Common myeloid progenitor, CD34-positive (primary cell): ENCODE measurements around the gene ACSBG1.

Experiments used
- CTCF ChIA-PET: fragments of 350-600 bp; sonication (Branson Sonifier 250); formaldehyde crosslinking; loops from one replicate; lab custom pipeline; 2021; ENCODE audit warnings: antibody characterized with exemption; lab: Charles Lee
- POLR2A ChIA-PET: fragments of 350-600 bp; sonication (Branson Sonifier 250); formaldehyde crosslinking; loops from one replicate; lab custom pipeline; 2021; ENCODE audit warnings: antibody characterized with exemption; lab: Charles Lee
- DNase-seq, 3 donors: peaks; one replicate each; pipeline versions ENCODE4 v3.0.0 to v3.0.0-alpha.2; 2013
- H3K27ac ChIP-seq, 2 experiments: 1 replicate in 1 of 2; 2 replicates in 1 of 2; pipeline ENCODE4 v1.7.0; 2013; ENCODE audit warnings: inconsistent platforms in 2 of 2, low read length in 2 of 2, mild to moderate bottlenecking in 2 of 2, low read depth in 1 of 2, moderate library complexity in 1 of 2; ENCODE audit not compliant: severe bottlenecking in 2 of 2, insufficient read depth in 1 of 2, poor library complexity in 1 of 2
- H3K27me3 ChIP-seq, 5 experiments: replicated peaks in 2 of 5; 1 replicate in 3 of 5; 2 replicates in 2 of 5; pipeline versions ENCODE4 v1.6.1 to v1.7.0; 2013; ENCODE audit warnings: low read length in 4 of 5, mild to moderate bottlenecking in 2 of 5, moderate library complexity in 2 of 5, inconsistent platforms in 1 of 5; ENCODE audit not compliant: insufficient read depth in 5 of 5, control insufficient read depth in 4 of 5
- H3K36me3 ChIP-seq, 4 experiments: 1 replicate in 2 of 4; 2 replicates in 2 of 4; pipeline versions ENCODE4 v1.6.1 to v1.7.0; 2013; ENCODE audit warnings: low read length in 3 of 4, control low read depth in 1 of 4, mild to moderate bottlenecking in 1 of 4; ENCODE audit not compliant: control insufficient read depth in 4 of 4, insufficient read depth in 4 of 4
- H3K4me1 ChIP-seq, 4 experiments: 1 replicate in 3 of 4; 2 replicates in 1 of 4; pipeline versions ENCODE4 v1.6.1 to v1.7.1; 2013; ENCODE audit warnings: low read length in 3 of 4, mild to moderate bottlenecking in 3 of 4, control low read depth in 1 of 4, inconsistent platforms in 1 of 4, moderate library complexity in 1 of 4; ENCODE audit not compliant: control insufficient read depth in 4 of 4, insufficient read depth in 4 of 4; ENCODE audit errors: control extremely low read depth in 1 of 4
- H3K4me3 ChIP-seq, 7 experiments: 1 replicate in 4 of 7; 2 replicates in 3 of 7; pipeline versions ENCODE4 v1.5.1 to v1.7.0; 2013; ENCODE audit warnings: mild to moderate bottlenecking in 7 of 7, low read length in 6 of 7, moderate library complexity in 6 of 7, inconsistent platforms in 2 of 7, low read depth in 2 of 7, control low read depth in 1 of 7; ENCODE audit not compliant: insufficient read depth in 4 of 7, control insufficient read depth in 1 of 7; ENCODE audit errors: extremely low read depth in 1 of 7
- H3K9me3 ChIP-seq, 5 experiments: 1 replicate in 4 of 5; 2 replicates in 1 of 5; pipeline versions ENCODE4 v1.6.1 to v1.7.1; 2013; ENCODE audit warnings: low read length in 4 of 5, mild to moderate bottlenecking in 2 of 5, inconsistent platforms in 1 of 5, low read depth in 1 of 5, moderate library complexity in 1 of 5; ENCODE audit not compliant: control insufficient read depth in 4 of 5, insufficient read depth in 2 of 5; ENCODE audit errors: control extremely low read depth in 1 of 5
- WGBS: methylation state at CpG from one replicate; pipeline ENCODE4 v1.1.5; 2013; ENCODE audit not compliant: insufficient coverage; 5-methylcytosine and 5-hydroxymethylcytosine counted together

The ACSBG1 gene

GRCh38 chr15:78171864-78172472, 62.4 kb downstream of the ACSBG1 start:
- Histone ChIP-seq H3K4me1 (peaks cover 18 to 67% (median 46%) of the 10 kb centered on the region in 4 experiments), H3K9me3 (no peaks in the 10 kb centered on the region), H3K4me3 (no peak overlapping the region), H3K36me3 (peaks cover 0 to 44% (median 16%) of the 10 kb centered on the region in 4 experiments), H3K27ac (no peak overlapping the region), H3K27me3 (no peaks in the 10 kb centered on the region)
- WGBS, result 95% methylated on average over 5 of the region's 9 CpGs
- POLR2A ChIA-PET, result no interaction called here
- DNase-seq, result no peak
- CTCF ChIA-PET, result interaction anchor here (0.9 to 1.8 kb wide), 8 partner anchors 9 to 44 kb away, joined by 3 to 8 read pairs (median 3); partner anchors contain the start of gene CIB2

DNA sequence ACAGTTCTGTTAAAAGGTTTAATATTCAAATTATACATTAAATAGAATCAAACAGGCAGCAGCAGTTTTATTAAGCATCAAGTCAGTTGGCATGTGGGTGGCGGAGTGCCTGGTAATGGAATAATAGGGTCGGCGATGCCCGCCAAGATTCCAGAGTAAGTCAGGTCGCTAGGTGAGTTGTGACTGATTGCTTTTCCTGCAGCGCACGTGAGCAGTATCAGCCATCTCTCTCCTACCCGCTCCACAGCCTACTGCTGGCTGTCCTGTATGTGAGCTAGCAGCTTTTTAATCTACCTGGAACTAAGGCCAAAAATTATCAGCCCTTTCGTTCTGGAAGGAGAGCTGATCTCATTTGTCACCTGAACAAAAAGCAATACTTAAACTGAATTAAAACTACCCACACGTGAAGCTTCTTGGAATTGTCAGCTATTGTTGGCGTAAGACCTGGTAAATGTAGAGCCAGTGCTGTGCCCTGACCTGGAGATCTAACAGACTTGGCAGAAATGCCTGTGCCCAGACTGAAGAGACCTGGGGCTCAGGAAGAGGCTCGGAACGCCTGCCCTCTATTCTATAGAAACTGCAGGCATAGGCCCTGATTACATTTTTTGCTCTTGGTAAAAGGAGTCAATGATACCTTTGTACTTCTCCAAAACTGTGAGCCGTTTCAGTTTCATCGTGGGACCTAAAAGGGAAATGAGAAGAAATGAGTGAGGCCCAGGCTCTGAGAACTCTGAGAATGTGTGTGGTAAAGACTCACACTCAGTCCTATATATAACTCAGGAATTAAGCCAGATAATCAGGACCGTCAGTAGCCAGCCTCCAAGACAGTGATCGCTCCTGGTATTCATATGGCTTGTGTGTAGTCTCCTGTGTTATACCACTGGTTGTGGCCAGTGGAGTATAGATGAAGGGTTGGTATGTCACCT, 63.3 kb downstream of the ACSBG1 start:
- Histone ChIP-seq H3K27ac (no peak overlapping the region), H3K4me3 (no peak overlapping the region), H3K36me3 (peaks cover 2 to 51% (median 21%) of the 10 kb centered on the region in 4 experiments), H3K4me1 (peaks cover 18 to 67% (median 46%) of the 10 kb centered on the region in 4 experiments), H3K9me3 (no peaks in the 10 kb centered on the region), H3K27me3 (no peaks in the 10 kb centered on the region)
- WGBS, result over 99% methylated on average over 10 of the region's 17 CpGs
- peak in 2 of 3 donors; percentile 30 to 36 for DNase-seq
- POLR2A ChIA-PET, result no interaction called here
- CTCF ChIA-PET, result interaction anchor here (1.1 to 1.8 kb wide), 4 partner anchors 21 to 44 kb away, joined by 3 to 8 read pairs (median 4); partner anchors contain the start of gene CIB2

- Histone ChIP-seq H3K9me3 (no peaks in the 10 kb centered on the region), H3K27me3 (no peaks in the 10 kb centered on the region), H3K36me3 (peaks cover 2 to 70% (median 32%) of the 10 kb centered on the region in 4 experiments), H3K27ac (no peak overlapping the region), H3K4me3 (no peak overlapping the region), H3K4me1 (peaks cover 8 to 45% (median 24%) of the 10 kb centered on the region in 4 experiments)
- peak in 2 of 3 donors; percentile 54 to 59 for DNase-seq
- WGBS, result 55% methylated on average over 4 of the region's 5 CpGs
- CTCF ChIA-PET, result interaction anchor here (0.6 to 1.6 kb wide), 3 partner anchors 27 to 1291 kb away, joined by 3 to 6 read pairs (median 3); partner anchors contain the start of gene CIB2
- POLR2A ChIA-PET, result interaction anchor here (0.7 kb wide), 1 partner anchor 42 kb away, joined by 7 read pairs; no protein-coding TSS in a partner anchor
Observed at GRCh38 chr15:78168608-78169007, 65.8 kb downstream of the ACSBG1 start.

DNA sequence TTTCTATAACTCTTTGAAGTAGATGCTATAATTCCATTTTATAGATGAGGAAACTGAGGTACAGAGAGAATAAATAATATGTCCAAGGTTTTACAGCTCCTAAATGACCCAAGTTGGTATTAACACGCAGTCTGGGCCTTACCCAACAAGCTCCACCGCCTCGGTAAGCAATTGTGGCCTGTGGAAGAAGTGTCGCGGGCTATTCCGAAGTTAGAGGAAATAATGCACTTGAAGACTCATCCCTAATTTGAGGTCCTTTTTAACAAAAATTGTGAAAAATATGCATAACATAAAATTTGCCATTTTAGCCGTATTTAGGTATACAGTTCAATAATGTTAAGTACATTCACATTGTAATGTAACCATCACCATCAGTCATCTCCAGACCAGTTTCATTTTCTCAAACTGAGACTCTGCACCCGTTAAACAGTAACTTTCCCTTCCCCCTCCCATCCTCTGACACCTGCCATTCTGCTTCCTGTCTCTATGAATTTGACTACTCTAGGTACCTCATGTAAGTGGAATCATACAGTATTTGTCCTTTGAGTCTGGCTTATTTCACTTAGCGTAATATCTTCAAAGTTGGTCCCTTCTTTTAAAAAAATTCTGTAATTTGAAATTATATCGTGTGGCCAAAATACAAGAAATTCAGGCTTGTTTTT, 67.0 kb downstream of the ACSBG1 start:
- H3K27ac ChIP-seq, result no peak overlapping the region
- 100% methylated on average over 2 of the region's 10 CpGs for WGBS
- peaks cover 2 to 70% (median 37%) of the 10 kb centered on the region in 4 experiments for H3K36me3 ChIP-seq
- ChIA-PET CTCF (interaction anchor here (1.1 kb wide), 1 partner anchor 29 kb away, joined by 3 read pairs; no protein-coding TSS in a partner anchor), POLR2A (interaction anchor here (0.6 kb wide), 1 partner anchor 127 kb away, joined by 4 read pairs; no protein-coding TSS in a partner anchor)
- no peaks in the 10 kb centered on the region for H3K27me3 ChIP-seq
- no peak overlapping the region for H3K4me3 ChIP-seq
- peaks cover 7 to 36% (median 17%) of the 10 kb centered on the region in 4 experiments for H3K4me1 ChIP-seq
- peak in 2 of 3 donors; percentile 50 to 54 for DNase-seq
- H3K9me3 ChIP-seq, result no peaks in the 10 kb centered on the region

DNA sequence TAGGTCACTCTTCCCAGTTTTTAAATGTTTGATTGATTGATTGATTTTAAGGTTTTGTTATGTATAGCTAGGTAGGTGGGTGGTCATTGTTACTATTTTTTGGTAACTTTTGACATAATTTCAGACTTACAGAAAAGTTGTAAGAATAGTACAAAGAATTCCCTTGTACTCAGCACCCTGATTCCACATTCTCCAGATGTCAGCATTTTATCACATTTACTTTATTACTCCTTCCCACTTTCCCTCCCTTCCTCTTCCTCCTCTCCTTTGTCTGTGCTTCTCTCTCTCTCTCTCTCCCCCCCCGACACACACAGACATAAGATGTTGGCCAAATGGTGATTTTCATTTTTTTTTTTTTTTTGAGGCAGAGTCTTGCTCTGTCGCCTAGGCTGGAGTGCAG, 70.4 kb downstream of the ACSBG1 start:
- Histone ChIP-seq H3K9me3 (no peaks in the 10 kb centered on the region), H3K4me1 (peaks cover 6 to 18% (median 9%) of the 10 kb centered on the region in 4 experiments), H3K27ac (no peak overlapping the region), H3K36me3 (peaks cover 4 to 65% (median 39%) of the 10 kb centered on the region in 4 experiments), H3K4me3 (no peak overlapping the region), H3K27me3 (no peaks in the 10 kb centered on the region)
- no CpG with 5 or more reads among the region's 2 CpGs for WGBS
- DNase-seq, result no peak
- POLR2A ChIA-PET, result no interaction called here
- CTCF ChIA-PET, result no interaction called here

DNA sequence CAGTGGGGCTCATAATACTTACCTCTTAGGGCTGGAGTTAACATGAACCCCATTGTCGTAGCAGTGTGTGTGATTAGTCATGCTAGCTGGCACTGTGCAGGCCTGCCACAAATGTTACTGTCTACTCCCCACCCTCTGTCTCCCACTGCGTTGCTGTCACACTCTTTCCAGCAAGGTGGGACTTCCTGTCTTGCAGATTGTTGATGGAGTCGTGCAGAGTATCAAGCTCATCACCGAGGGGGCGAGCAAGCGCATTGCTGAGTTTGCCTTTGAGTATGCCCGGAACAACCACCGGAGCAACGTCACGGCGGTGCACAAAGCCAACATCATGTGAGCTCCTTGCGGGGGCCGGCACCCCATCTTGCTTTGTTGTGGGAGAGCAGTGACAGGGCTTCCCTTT, 72.3 kb downstream of the ACSBG1 start:
- H3K9me3 ChIP-seq, result no peaks in the 10 kb centered on the region
- no peaks in the 10 kb centered on the region for H3K27me3 ChIP-seq
- no peak overlapping the region for H3K4me3 ChIP-seq
- WGBS, result 89% methylated on average over 9 of the region's 13 CpGs
- no peaks in the 10 kb centered on the region for H3K4me1 ChIP-seq
- DNase-seq, result no peak
- H3K27ac ChIP-seq, result no peak overlapping the region
- ChIA-PET POLR2A (no interaction called here), CTCF (interaction anchor here (1.4 kb wide), 1 partner anchor 10 kb away, joined by 3 read pairs; no protein-coding TSS in a partner anchor)
- H3K36me3 ChIP-seq, result peaks cover 4 to 57% (median 39%) of the 10 kb centered on the region in 4 experiments
